Lower leg skin (tissue), 4 donors: ENCODE data around the gene TAOK3. TPM values are rescaled to one million over a fixed set of nuclear protein-coding genes. Genes with fewer than 3 reads are reported as not detected.

Experiments used
- DNase-seq, 2 donors: peaks; one replicate each; pipeline ENCODE4 v3.0.0-alpha.2; 2019; ENCODE audit warnings: low spot score in 2 of 2
- H3K4me3 ChIP-seq: fragments of 200-600 bp; sonication (generic); 2 replicates; pipeline ENCODE4 v1.5.1; 2017; ENCODE audit warnings: mild to moderate bottlenecking, low read depth; ENCODE audit not compliant: poor library complexity, severe bottlenecking
- POLR2A ChIP-seq, 2 donors: fragments of 450-650 bp; IDR thresholded peaks; one replicate each; pipeline ENCODE4 v1.6.1; 2016 to 2017; ENCODE audit warnings: antibody characterized with exemption in 2 of 2, mild to moderate bottlenecking in 1 of 2, moderate library complexity in 1 of 2
- WGBS, 2 donors: methylation state at CpG; one replicate each; pipeline ENCODE4 v1.1.5; 2018; 5-methylcytosine and 5-hydroxymethylcytosine counted together
- intact Hi-C: fragments of 100-400 bp; cut with DNase I; formaldehyde crosslinking; loops from one replicate; pipeline ENCODE4 v1.15.0; 2023; ENCODE audit warnings: low total_unique reads
- total RNA-seq, 4 donors: library from RNA; depleted of rRNA; stranded (reverse); fragments of >200 nt; gene quantifications; one replicate each; pipeline ENCODE4 v1.1.0, GENCODE V29; 2016
- TF ChIP-seq, protein P1 (sequence below), 3 donors: fragments of 450-650 bp; IDR thresholded peaks; one replicate each; pipeline ENCODE4 v1.5.1; 2016; ENCODE audit warnings: antibody characterized with exemption in 3 of 3, mild to moderate bottlenecking in 3 of 3, moderate library complexity in 2 of 3

Gene TAOK3
- total RNA-seq, 4 donors from 2014 or later: 15.7 to 46.6 (median 24.7) TPM

DNA sequence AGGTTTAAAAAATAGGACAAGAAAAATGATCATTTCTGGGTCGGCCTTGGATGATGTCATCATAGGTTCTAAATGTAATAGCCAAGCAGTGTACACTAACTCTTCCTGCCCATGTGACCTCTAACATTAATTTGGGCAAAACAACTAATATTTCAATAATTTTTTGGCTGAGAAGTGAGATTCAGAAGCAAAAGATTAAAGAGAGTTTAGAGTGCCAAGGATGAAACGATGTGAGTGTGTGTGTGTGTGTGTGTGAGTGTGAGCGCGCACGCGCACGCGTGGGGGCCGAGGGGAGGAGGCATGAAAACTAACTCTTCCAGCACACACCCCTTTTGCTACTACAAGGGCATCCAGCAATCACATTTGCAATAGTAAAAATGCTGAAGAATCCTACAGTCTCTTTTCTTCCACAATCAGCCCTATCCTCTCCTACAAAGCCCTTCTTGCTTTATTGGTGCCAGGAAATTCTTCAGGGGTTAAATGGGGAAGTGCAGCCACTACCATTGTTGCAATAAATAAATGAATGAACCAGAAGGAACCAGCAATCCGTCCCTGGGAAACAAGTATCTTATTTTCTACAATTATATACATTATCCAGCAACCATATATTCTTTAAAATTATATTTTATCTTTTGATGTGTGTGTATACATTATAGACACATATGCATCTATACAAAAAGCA is 183.9 kb downstream of the TAOK3 start:
- no peak for DNase-seq
- no peak overlapping the region for H3K4me3 ChIP-seq
- TF ChIP-seq, protein P1, sequence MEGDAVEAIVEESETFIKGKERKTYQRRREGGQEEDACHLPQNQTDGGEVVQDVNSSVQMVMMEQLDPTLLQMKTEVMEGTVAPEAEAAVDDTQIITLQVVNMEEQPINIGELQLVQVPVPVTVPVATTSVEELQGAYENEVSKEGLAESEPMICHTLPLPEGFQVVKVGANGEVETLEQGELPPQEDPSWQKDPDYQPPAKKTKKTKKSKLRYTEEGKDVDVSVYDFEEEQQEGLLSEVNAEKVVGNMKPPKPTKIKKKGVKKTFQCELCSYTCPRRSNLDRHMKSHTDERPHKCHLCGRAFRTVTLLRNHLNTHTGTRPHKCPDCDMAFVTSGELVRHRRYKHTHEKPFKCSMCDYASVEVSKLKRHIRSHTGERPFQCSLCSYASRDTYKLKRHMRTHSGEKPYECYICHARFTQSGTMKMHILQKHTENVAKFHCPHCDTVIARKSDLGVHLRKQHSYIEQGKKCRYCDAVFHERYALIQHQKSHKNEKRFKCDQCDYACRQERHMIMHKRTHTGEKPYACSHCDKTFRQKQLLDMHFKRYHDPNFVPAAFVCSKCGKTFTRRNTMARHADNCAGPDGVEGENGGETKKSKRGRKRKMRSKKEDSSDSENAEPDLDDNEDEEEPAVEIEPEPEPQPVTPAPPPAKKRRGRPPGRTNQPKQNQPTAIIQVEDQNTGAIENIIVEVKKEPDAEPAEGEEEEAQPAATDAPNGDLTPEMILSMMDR (IDR thresholded peaks at IDR 0.05): no peak
- WGBS, 2 donors: 27 to 36% methylated on average over 10 of the region's 10 CpGs
- intact Hi-C loops: no loop called here

DNA sequence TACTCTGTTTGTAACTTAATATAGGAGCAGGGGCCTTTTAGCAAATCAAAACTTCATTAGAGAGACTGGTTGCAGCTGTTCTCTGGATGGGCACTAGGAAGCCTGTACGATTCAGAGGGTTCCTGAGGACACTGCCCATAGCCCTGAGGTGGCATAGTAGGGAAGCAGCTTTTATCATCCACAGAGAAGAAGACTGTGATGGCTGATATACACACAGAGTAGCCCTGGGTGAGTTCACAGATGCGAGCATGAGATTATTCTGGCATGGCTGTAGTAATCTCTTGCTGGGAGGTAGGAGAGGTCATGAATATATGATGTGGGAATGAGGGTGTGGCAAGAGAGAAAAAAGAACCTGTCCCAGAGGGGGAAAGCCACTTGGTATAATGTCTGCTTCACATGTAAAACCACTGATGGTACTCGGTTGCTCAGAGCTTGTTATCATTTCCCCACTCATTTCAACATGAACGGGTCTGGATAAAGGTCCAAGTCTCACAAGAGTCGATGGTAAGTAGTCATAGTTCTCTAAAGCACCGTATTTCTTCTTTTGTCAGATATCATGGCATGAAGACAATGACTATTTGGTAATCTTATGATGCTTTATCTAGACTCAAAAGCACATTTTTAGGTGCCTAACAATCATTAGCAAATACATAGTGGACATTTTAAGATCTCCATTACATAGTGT is 184.8 kb downstream of the TAOK3 start:
- 61 to 66% methylated on average over 6 of the region's 6 CpGs for WGBS, 2 donors
- no peak for DNase-seq
- no peak overlapping the region for H3K4me3 ChIP-seq
- TF ChIP-seq POLR2A (IDR thresholded peaks at IDR 0.05): no peak
- TF ChIP-seq, protein P1 (IDR thresholded peaks at IDR 0.05): no peak
- intact Hi-C loops: no loop called here

DNA sequence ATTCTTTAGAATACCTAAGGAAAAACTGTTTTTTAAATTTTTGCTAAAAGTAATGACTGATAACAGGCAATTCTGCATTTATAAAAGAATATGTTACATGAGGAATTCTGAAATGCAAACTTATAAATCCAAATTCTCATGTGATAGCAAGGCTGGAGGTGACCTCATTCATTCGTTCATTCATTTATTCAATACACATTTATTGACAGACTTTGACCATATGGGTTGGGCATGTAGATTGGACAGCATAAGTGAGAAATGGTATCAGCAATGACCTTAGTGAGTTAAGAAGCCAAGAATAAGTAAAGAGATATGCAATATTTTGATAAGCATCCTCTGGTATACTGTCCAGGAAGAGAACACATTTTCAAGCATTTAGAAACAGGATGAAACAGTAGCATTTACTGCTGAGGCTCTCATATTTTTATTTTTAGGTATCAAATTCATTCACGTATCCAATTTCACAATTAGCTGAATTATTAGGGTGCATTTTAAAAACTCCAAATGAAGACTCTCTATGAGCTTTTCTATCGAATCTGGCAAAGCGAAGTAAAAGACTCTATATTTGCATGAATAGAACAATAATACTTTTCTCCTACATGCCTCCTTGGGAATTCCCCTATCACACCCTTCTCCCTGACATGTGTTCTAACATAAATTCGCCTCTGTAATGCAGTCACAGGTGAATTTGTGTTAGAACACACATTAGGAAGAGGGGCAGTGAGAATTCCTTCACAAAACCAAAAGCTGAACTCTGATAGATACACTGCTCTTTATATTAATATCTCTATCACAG is 186.9 kb downstream of the TAOK3 start:
- intact Hi-C loops: no loop called here
- 61 to 64% methylated on average over 5 of the region's 5 CpGs for WGBS, 2 donors
- TF ChIP-seq, protein P1 (IDR thresholded peaks at IDR 0.05): no peak
- no peak for TF ChIP-seq POLR2A (IDR thresholded peaks at IDR 0.05)
- no peak for DNase-seq
- H3K4me3 ChIP-seq: no peak overlapping the region

DNA sequence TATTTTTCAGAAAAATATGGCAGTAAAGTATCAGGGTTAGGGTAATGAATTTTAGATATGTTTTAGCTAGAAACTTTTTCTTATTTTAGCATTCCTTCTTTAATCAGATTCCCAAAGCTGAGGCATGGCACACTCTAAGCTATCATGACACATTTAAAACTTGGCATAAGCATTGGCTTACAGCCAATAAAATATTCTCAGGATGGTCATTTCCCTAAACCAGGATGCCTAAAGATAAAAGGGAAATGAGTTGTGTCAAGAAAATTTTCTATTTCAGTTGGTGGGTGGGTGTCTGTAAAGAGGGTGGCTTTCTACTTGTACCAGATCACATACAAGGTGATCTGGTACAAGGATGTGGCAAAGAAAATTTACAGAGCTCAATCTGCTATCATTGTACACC is 189.0 kb downstream of the TAOK3 start:
- intact Hi-C loops: no loop called here
- H3K4me3 ChIP-seq: no peak overlapping the region
- no peak for DNase-seq
- TF ChIP-seq, protein P1 (IDR thresholded peaks at IDR 0.05): no peak

DNA sequence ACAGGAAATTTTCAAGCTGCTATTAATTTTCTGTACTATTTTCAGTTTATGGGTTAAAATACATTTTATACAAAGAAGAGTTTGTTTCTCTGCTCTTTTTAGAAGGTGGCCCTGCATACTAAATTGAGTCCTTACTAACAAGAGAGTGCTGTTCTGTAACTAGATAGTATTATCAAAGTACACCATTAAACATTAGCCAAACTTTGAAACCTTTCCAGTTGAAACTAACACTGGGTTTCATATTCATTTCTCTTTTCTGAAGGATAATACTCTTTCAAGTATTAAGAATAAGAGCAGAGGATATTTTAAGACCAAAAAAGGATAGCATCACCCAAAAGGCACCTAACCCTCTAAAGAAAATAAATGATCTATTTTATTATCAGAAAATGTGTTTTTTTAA is 189.6 kb downstream of the TAOK3 start:
- TF ChIP-seq POLR2A (IDR thresholded peaks at IDR 0.05): no peak
- TF ChIP-seq, protein P1 (IDR thresholded peaks at IDR 0.05): no peak
- no peak for DNase-seq
- intact Hi-C loops: no loop called here
- H3K4me3 ChIP-seq: no peak overlapping the region
